Subcutaneous adipose tissue (tissue), 4 donors: ENCODE results near the gene OGFR. TPM values are rescaled to one million over a fixed set of nuclear protein-coding genes. Genes with fewer than 3 reads are reported as not detected.

Experiments used
- total RNA-seq, 4 donors: library from RNA; depleted of rRNA; stranded (reverse); fragments of >200 nt; gene quantifications; one replicate each; pipeline ENCODE4 v1.1.0, GENCODE V29; 2016
- TF ChIP-seq, protein P1 (sequence below): fragments of 450-650 bp; IDR thresholded peaks from one replicate; pipeline ENCODE4 v1.5.1; 2016; ENCODE audit warnings: low read depth, mild to moderate bottlenecking, control low read depth, antibody characterized with exemption, moderate library complexity

The OGFR gene
- total RNA-seq, 4 donors from 2014 or later = 17.4 to 67.1 (median 44.4) TPM

DNA sequence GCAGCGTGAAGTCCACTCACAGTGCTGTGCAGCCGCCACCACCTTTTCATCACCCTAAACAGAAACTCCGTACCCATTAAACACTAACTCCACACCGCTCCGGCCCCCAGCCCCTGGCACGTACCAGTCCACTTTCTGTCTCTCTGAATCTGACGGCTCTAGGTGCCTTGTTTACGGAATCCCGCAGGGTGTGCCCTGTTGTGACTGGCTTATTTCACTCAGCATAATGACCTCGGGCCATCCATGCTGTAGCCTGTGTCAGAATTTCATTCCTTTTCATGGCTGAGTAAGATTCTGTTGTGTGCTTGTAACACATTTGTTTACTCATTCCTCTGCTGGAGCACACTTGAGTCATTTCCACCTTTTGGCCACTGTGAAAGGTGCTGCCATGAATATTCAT, 39.0 kb downstream of the OGFR start:
- TF ChIP-seq, protein P1, sequence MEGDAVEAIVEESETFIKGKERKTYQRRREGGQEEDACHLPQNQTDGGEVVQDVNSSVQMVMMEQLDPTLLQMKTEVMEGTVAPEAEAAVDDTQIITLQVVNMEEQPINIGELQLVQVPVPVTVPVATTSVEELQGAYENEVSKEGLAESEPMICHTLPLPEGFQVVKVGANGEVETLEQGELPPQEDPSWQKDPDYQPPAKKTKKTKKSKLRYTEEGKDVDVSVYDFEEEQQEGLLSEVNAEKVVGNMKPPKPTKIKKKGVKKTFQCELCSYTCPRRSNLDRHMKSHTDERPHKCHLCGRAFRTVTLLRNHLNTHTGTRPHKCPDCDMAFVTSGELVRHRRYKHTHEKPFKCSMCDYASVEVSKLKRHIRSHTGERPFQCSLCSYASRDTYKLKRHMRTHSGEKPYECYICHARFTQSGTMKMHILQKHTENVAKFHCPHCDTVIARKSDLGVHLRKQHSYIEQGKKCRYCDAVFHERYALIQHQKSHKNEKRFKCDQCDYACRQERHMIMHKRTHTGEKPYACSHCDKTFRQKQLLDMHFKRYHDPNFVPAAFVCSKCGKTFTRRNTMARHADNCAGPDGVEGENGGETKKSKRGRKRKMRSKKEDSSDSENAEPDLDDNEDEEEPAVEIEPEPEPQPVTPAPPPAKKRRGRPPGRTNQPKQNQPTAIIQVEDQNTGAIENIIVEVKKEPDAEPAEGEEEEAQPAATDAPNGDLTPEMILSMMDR = no peak

- TF ChIP-seq, protein P1 = no peak
Measured at GRCh38 chr20:62844182-62844581, 39.5 kb downstream of the OGFR start.

DNA sequence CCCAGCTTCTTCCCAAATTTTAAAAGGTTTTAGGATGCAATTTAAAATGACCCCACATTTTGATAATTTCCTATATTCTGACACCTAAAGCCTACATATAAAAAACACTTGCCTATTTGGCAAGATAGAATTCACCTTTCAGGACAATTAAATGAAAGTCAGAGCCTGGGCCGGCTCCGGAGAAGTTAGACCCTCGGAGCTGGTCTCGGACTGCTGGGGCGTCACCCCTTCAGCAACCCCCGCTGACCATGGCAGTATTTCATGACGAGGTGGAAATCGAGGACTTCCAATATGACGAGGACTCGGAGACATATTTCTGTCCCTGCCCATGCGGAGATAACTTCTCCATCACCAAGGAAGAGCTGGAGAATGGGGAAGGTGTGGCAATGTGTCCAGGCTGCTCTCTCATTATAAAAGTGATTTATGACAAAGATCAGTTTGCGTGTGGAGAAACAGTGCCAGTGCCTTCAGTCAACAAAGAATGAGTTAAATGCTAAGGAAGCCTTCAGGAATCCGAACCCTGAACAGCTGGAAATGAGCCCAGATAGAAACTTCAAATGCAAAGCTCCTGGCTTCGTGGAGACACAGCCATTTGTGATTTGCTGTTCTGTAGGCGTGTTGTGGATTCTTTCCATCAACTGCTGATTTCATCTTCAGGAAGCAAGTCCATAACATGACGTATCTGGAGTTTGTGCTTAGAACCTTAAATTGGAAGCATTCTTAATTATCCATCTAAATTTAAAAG, 41.0 kb downstream of the OGFR start:
- TF ChIP-seq, protein P1 = no peak

DNA sequence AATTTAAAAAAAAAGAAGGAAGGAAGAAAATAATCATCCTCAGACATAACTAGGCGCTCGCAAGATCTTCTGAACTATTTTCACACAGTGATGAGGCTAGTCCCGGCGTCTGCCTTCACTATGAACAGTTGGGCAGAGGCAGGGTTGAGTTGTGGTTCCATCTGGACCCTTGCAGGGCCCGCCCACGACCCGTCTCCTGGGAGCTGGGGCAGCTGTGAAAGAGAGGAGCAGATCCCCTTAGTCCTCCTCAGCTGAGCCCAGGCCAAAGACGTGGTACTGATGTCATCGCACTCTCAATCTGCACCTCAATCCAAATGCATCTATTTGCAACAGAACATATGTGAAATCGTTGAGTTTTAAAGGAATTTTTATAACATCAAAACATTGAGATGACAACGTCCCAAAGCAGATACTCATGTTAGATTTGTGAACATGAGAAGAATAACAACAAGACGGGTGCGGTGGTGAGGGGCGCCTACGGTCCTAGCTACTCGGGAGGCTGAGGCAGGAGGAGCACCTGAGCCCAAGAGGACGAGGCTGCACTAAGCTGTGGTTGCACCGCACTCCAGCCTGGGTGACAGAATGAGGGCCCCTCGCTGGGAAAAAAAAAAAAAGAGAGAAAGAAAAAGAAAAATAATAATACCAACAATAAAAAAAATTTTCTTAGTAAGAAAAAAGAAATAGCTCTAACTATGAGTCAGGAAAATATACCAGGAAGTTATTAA, 41.7 kb downstream of the OGFR start:
- TF ChIP-seq, protein P1 = no peak

DNA sequence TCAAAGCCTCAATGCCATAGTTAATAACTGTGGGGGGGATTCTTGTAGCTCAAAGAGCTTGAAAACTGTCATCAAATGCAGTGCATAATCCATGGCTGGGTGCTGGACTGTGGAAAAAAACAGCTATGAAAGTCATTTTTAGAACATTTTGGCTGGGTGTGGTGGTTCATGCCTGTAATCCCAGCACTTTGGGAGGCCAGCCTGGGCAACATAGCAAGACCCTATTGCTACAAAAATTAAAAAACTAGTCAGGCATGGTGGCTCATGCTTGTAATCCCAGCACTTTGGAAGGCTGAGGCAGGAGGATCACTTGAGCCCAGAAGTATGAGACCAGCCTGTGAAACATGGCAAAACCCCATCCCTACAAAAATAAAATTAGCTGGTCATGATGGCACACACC, 44.8 kb downstream of the OGFR start:
- TF ChIP-seq, protein P1 = no peak

DNA sequence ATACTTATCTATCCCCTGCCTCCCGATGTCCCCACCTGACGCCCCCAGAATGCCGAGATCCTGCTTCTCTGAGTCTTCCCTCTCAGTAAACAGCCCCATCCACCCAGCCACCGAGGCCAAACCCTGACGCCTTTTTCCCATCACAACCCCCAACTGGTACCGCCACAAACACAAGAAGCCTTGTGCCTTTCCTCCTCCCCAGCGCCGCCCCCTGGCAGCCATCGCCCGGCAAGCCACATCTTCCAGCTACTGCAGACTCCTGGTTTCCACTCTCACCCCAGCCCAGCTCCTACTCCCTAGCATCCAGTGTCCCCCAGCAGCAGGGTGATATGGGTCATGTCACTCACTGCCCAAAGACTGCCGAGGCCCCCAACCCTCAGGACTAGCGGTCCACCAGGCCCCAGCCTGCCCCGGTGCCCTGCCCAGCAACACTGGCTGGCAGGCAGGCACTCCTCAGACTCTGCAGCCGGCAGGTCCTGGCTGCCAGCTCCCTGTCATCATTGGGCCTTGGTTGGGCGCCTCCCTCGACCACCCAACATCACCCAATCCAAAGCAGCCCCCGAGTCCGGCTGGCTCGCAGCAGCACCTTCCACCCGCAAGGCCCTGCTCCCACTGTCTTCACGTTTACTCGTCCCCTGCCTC, 45.8 kb downstream of the OGFR start:
- TF ChIP-seq, protein P1 = no peak

- TF ChIP-seq, protein P1 = no peak
Measured at GRCh38 chr20:62852196-62852595, 47.6 kb downstream of the OGFR start.
